ENCODE data around the gene MAG.

The MAG gene

DNA sequence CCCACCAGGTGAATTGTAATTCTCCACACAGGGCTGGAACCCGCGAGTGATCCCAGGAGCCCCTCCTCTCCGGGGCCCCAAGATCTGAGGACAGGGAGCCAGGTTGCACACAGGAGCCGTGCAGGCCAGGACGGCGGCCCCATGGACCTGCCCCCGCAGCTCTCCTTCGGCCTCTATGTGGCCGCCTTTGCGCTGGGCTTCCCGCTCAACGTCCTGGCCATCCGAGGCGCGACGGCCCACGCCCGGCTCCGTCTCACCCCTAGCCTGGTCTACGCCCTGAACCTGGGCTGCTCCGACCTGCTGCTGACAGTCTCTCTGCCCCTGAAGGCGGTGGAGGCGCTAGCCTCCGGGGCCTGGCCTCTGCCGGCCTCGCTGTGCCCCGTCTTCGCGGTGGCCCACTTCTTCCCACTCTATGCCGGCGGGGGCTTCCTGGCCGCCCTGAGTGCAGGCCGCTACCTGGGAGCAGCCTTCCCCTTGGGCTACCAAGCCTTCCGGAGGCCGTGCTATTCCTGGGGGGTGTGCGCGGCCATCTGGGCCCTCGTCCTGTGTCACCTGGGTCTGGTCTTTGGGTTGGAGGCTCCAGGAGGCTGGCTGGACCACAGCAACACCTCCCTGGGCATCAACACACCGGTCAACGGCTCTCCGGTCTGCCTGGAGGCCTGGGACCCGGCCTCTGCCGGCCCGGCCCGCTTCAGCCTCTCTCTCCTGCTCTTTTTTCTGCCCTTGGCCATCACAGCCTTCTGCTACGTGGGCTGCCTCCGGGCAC, 59.6 kb downstream of the MAG start:
- Histone ChIP-seq H3K36me3 (ENCODE audit: control insufficient read depth in 2 of 2, insufficient read depth in 1 of 2, low read length in 2 of 2) (no peaks in the 10 kb centered on the region; a peak in 1 of 3 replicates), H3K9me3 (ENCODE audit: control insufficient read depth, insufficient read depth, low read depth, low read length) (no peaks in the 10 kb centered on the region), H3K27ac (ENCODE audit: extremely low read depth, low read depth, low read length) (no peak overlapping the region), H3K4me3 (ENCODE audit: low read depth, low read length) (no peak overlapping the region), H3K4me1 (ENCODE audit: control insufficient read depth, insufficient read depth, low read length) (no peaks in the 10 kb centered on the region)
- TF ChIP-seq ZNF596 (tag by site-specific recombination; IDR thresholded peaks at IDR 0.05) = no peak
- TF ChIP-seq ZNF19 (tag by site-specific recombination; IDR thresholded peaks at IDR 0.05; ENCODE audit: low read depth) = no peak
- TF ChIP-seq GLI4 (tag by site-specific recombination; IDR thresholded peaks at IDR 0.05) = no peak
- TF ChIP-seq SETDB1 (IDR thresholded peaks at IDR 0.05; ENCODE audit: insufficient read length, low read length) = no peak
- no peak for TF ChIP-seq ZNF585B (tag by site-specific recombination; IDR thresholded peaks at IDR 0.05)
- TF ChIP-seq ZNF670 (tag by site-specific recombination; IDR thresholded peaks at IDR 0.05; ENCODE audit: low read depth) = no peak
- no peak for TF ChIP-seq ZNF707 (tag by site-specific recombination; IDR thresholded peaks at IDR 0.05)
- TF ChIP-seq ZNF221 (tag by site-specific recombination; IDR thresholded peaks at IDR 0.05; ENCODE audit: borderline replicate concordance) = no peak
- TF ChIP-seq KLF8 (tag by site-specific recombination; IDR thresholded peaks at IDR 0.05) = no peak
- no peak for TF ChIP-seq ZNF302 (tag by site-specific recombination; IDR thresholded peaks at IDR 0.05; ENCODE audit: low read depth)
- TF ChIP-seq KLF10 (tag by site-specific recombination; IDR thresholded peaks at IDR 0.05) = no peak
- ChIA-PET POLR2A (no interaction called here), CTCF (interaction anchor here (0.8 to 10.6 kb wide), 14 partner anchors 13 to 284 kb away, joined by 3 to 237 read pairs (median 20); partner anchors contain the start of gene KRTDAP)

DNA sequence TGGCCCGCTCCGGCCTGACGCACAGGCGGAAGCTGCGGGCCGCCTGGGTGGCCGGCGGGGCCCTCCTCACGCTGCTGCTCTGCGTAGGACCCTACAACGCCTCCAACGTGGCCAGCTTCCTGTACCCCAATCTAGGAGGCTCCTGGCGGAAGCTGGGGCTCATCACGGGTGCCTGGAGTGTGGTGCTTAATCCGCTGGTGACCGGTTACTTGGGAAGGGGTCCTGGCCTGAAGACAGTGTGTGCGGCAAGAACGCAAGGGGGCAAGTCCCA, 60.2 kb downstream of the MAG start:
- CTCF ChIA-PET = interaction anchor here (0.6 to 10.6 kb wide), 48 partner anchors 10 to 712 kb away, joined by 3 to 237 read pairs (median 8); partner anchors contain the start of genes HAUS5 and KRTDAP
- POLR2A ChIA-PET = interaction anchor here (0.7 to 2.1 kb wide), 4 partner anchors 84 to 296 kb away, joined by 3 to 13 read pairs (median 6); partner anchors contain the start of gene COX6B1

DNA sequence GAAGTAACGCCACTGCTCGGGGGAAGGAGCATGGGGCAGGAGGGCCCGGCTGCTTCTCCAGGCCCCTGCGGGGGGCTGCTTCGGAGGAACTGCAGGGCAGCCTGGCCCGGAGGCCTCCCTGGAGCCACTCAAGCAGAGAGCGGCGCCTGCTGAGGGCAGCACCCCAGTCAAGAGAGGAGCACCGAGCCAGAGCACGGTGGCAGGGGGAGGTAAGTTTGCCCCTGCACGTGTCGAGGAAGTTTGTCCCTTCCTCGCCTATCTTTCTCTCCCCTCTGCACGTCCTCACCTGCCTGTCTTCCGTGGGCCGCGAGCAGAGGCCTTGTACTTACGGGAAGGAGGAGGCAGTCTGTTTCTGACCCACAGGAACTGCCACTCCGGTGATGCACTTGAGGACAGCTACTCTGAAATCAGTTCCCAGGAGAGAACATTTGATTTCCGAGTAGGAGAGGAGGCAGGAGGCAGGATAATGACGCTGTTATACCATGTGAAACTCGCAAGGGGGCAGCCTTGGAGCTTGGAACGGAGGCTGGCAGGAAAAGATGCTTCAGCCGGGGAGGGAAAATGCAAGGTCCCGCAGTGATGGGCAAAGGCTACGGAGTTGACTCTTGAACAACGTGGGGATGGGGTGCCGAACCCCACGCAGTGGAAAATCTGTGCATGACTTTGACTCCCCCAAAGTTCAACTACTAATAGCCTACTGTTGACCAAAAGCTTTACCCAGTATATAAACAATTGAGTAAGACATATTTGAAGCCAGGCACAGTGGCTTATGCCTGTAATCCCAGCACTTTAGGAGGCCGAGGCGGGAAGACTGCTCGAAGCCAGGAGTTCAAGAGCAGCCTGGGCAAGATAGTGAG, 60.7 kb downstream of the MAG start:
- Histone ChIP-seq H3K4me3 (ENCODE audit: low read depth, low read length) (no peak overlapping the region), H3K9me3 (ENCODE audit: control insufficient read depth, insufficient read depth, low read depth, low read length) (no peaks in the 10 kb centered on the region), H3K36me3 (ENCODE audit: control insufficient read depth in 2 of 2, insufficient read depth in 1 of 2, low read length in 2 of 2) (no peaks in the 10 kb centered on the region; a peak in 1 of 3 replicates), H3K27ac (ENCODE audit: extremely low read depth, low read depth, low read length) (no peak overlapping the region), H3K4me1 (ENCODE audit: control insufficient read depth, insufficient read depth, low read length) (no peaks in the 10 kb centered on the region)
- ChIA-PET CTCF (interaction anchor here (0.5 to 10.6 kb wide), 89 partner anchors 8 to 713 kb away, joined by 3 to 237 read pairs (median 5); partner anchors contain the start of genes ATP4A, HAUS5 and KRTDAP), POLR2A (interaction anchor here (0.5 to 2.1 kb wide), 7 partner anchors 10 to 295 kb away, joined by 3 to 13 read pairs (median 3); partner anchors contain the start of gene COX6B1)
- TF ChIP-seq ZNF623 (tag by site-specific recombination; IDR thresholded peaks at IDR 0.05) (no peak), TRIM28 (IDR thresholded peaks at IDR 0.05; ENCODE audit: borderline replicate concordance, low read length) (0 out of 2 replicates have a peak, but pooled peaks have one; percentile 23), GLIS1 (tag by site-specific recombination; IDR thresholded peaks at IDR 0.05) (peak; percentile 83), ZNF843 (tag by site-specific recombination; IDR thresholded peaks at IDR 0.05) (peak; percentile 15; the same call in 1 of the 2 replicates), ZNF248 (tag by site-specific recombination; IDR thresholded peaks at IDR 0.05) (no peak), SP7 (tag by site-specific recombination; IDR thresholded peaks at IDR 0.05) (peak; percentile 47; the same call in 1 of the 2 replicates), ZNF335 (tag by site-specific recombination; conservative IDR thresholded peaks at IDR 0.05) (peak; percentile 86)
- TF ChIP-seq, protein P1, sequence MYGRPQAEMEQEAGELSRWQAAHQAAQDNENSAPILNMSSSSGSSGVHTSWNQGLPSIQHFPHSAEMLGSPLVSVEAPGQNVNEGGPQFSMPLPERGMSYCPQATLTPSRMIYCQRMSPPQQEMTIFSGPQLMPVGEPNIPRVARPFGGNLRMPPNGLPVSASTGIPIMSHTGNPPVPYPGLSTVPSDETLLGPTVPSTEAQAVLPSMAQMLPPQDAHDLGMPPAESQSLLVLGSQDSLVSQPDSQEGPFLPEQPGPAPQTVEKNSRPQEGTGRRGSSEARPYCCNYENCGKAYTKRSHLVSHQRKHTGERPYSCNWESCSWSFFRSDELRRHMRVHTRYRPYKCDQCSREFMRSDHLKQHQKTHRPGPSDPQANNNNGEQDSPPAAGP (tag by site-specific recombination; IDR thresholded peaks at IDR 0.05) = peak; percentile 34; the same call in 1 of the 2 replicates
- TF ChIP-seq, protein P2, sequence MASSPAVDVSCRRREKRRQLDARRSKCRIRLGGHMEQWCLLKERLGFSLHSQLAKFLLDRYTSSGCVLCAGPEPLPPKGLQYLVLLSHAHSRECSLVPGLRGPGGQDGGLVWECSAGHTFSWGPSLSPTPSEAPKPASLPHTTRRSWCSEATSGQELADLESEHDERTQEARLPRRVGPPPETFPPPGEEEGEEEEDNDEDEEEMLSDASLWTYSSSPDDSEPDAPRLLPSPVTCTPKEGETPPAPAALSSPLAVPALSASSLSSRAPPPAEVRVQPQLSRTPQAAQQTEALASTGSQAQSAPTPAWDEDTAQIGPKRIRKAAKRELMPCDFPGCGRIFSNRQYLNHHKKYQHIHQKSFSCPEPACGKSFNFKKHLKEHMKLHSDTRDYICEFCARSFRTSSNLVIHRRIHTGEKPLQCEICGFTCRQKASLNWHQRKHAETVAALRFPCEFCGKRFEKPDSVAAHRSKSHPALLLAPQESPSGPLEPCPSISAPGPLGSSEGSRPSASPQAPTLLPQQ (tag by site-specific recombination; IDR thresholded peaks at IDR 0.05) = peak; percentile 49; the same call in 1 of the 2 replicates

More for the DNA sequence above, 60.2 kb downstream of the MAG start:
- Histone ChIP-seq H3K27ac (ENCODE audit: extremely low read depth, low read depth, low read length) (no peak overlapping the region), H3K4me3 (ENCODE audit: low read depth, low read length) (no peak overlapping the region), H3K4me1 (ENCODE audit: control insufficient read depth, insufficient read depth, low read length) (no peaks in the 10 kb centered on the region), H3K36me3 (ENCODE audit: control insufficient read depth in 2 of 2, insufficient read depth in 1 of 2, low read length in 2 of 2) (no peaks in the 10 kb centered on the region; a peak in 1 of 3 replicates), H3K9me3 (ENCODE audit: control insufficient read depth, insufficient read depth, low read depth, low read length) (no peaks in the 10 kb centered on the region)
- TF ChIP-seq, protein P3, sequence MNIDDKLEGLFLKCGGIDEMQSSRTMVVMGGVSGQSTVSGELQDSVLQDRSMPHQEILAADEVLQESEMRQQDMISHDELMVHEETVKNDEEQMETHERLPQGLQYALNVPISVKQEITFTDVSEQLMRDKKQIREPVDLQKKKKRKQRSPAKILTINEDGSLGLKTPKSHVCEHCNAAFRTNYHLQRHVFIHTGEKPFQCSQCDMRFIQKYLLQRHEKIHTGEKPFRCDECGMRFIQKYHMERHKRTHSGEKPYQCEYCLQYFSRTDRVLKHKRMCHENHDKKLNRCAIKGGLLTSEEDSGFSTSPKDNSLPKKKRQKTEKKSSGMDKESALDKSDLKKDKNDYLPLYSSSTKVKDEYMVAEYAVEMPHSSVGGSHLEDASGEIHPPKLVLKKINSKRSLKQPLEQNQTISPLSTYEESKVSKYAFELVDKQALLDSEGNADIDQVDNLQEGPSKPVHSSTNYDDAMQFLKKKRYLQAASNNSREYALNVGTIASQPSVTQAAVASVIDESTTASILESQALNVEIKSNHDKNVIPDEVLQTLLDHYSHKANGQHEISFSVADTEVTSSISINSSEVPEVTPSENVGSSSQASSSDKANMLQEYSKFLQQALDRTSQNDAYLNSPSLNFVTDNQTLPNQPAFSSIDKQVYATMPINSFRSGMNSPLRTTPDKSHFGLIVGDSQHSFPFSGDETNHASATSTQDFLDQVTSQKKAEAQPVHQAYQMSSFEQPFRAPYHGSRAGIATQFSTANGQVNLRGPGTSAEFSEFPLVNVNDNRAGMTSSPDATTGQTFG (tag by site-specific recombination; IDR thresholded peaks at IDR 0.05; ENCODE audit: borderline replicate concordance) = 0 out of 2 replicates have a peak, but pooled peaks have one; percentile 4
- TF ChIP-seq ZNF248 (tag by site-specific recombination; IDR thresholded peaks at IDR 0.05) = no peak
